Measurements from ENCODE around the gene GHRL.

- TF ChIP-seq CTCF (conservative IDR thresholded peaks at IDR 0.05) (no peak), EZH2 (IDR thresholded peaks at IDR 0.05; ENCODE audit: low read depth) (no peak)
Measured at GRCh38 chr3:10238345-10239183, 54.2 kb downstream of the GHRL start.

All from PC-9 (cell line).